Mesendoderm (in vitro differentiated cells): ENCODE data around the gene PEPD.

ENCODE experiments used
- DNase-seq: peaks from one replicate; pipeline ENCODE4 v3.0.0; 2013
- H2AK5ac ChIP-seq: 2 replicates; pipeline ENCODE4 v1.6.1; 2013; ENCODE audit warnings: low read length, inconsistent platforms
- H2BK120ac ChIP-seq: 2 replicates; pipeline ENCODE4 v1.6.1; 2013; ENCODE audit warnings: low read depth, mild to moderate bottlenecking, low read length, moderate library complexity, mixed read lengths
- H2BK15ac ChIP-seq: replicated peaks from 2 replicates; pipeline ENCODE4 v1.6.1; 2013; ENCODE audit warnings: low read depth, mild to moderate bottlenecking, moderate library complexity
- H2BK5ac ChIP-seq: 2 replicates; pipeline ENCODE4 v1.6.1; 2013; ENCODE audit warnings: low read length, inconsistent platforms
- H3K18ac ChIP-seq: 2 replicates; pipeline ENCODE4 v1.6.1; 2013; ENCODE audit warnings: mild to moderate bottlenecking, low read length, mixed read lengths
- H3K23ac ChIP-seq: one replicate; pipeline ENCODE4 v1.6.1; 2013; ENCODE audit warnings: low read length
- H3K27ac ChIP-seq: 2 replicates; pipeline ENCODE4 v1.5.1; 2013; ENCODE audit warnings: low read depth, mild to moderate bottlenecking, inconsistent platforms, low read length, moderate library complexity
- H3K27me3 ChIP-seq: 2 replicates; pipeline ENCODE4 v1.6.1; 2013; ENCODE audit warnings: low read length, control low read depth, mild to moderate bottlenecking, inconsistent platforms; ENCODE audit not compliant: insufficient read depth, poor library complexity
- H3K36me3 ChIP-seq: 2 replicates; pipeline ENCODE4 v1.6.1; 2013; ENCODE audit warnings: low read length, inconsistent platforms; ENCODE audit not compliant: control insufficient read depth, insufficient read depth
- H3K4ac ChIP-seq: one replicate; pipeline ENCODE4 v1.6.1; 2013; ENCODE audit warnings: low read depth, mild to moderate bottlenecking, low read length, moderate library complexity
- H3K4me1 ChIP-seq: 2 replicates; pipeline ENCODE4 v1.6.1; 2013; ENCODE audit warnings: low read depth, low read length, inconsistent platforms; ENCODE audit not compliant: control insufficient read depth
- H3K4me2 ChIP-seq: 2 replicates; pipeline ENCODE4 v1.6.1; 2013; ENCODE audit warnings: low read length
- H3K4me3 ChIP-seq: 2 replicates; pipeline ENCODE4 v1.5.1; 2013; ENCODE audit warnings: mild to moderate bottlenecking, low read length
- H3K56ac ChIP-seq: one replicate; pipeline ENCODE4 v1.6.1; 2013; ENCODE audit warnings: low read length
- H3K79me1 ChIP-seq: 2 replicates; pipeline ENCODE4 v1.6.1; 2013; ENCODE audit warnings: low read length, inconsistent platforms
- H3K79me2 ChIP-seq: 2 replicates; pipeline ENCODE4 v1.6.1; 2013; ENCODE audit warnings: mild to moderate bottlenecking, low read length; ENCODE audit not compliant: control insufficient read depth, insufficient read depth
- H3K9ac ChIP-seq: 2 replicates; pipeline ENCODE4 v1.6.1; 2013; ENCODE audit warnings: low read length, inconsistent platforms
- H4K5ac ChIP-seq: one replicate; pipeline ENCODE4 v1.6.1; 2013; ENCODE audit warnings: low read length
- H4K8ac ChIP-seq: one replicate; pipeline ENCODE4 v1.6.1; 2013; ENCODE audit warnings: low read depth, mild to moderate bottlenecking, control low read depth, low read length, moderate library complexity
- WGBS: extraction: QIAGEN DNeasy Blood & Tissue Kit; methylation state at CpG from one replicate; pipeline ENCODE4 v1.1.7; 2013; ENCODE audit warnings: low lambda C conversion rate, missing lambda C conversion rate; ENCODE audit not compliant: insufficient coverage; ENCODE audit errors: extremely low coverage; 5-methylcytosine and 5-hydroxymethylcytosine counted together

PEPD gene

DNA sequence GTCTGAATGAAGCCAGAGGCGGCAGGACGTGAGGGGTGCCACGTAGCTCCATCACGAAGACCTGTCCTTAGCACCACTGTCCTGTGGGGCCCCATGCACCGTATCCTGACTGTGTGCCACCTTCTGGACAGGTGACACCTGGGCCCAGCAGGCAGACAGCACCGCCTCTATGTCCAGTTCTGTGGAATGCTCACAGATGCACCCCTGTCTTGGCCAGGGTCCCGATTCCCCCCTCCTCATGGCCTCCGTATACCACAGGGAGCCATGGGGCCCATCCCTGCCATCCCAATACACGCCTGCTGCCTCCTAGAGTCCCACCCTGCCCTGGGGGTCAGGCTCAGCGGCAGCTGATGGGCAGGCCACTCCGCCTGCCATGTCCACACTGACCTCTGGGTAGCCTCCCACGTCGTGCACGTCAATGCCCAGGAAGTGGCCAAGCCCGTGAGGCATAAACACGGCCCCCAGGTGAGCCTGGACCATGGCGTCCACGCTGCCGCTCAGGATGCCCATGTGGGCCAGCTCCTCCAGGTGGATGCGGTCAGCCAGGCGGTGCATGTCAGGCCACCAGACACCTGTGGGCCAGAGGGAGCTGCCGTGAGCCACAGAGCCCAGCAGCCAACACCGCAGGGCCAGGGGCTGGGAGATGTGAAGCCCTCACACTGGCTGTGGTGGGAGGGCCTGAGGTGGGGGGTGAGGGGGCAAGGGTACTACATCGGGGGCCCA, 130.5 kb downstream of the PEPD start:
- Histone ChIP-seq H2AK5ac (no peak overlapping the region), H3K4me2 (no peak overlapping the region), H4K8ac (no peak overlapping the region), H3K4me1 (no peaks in the 10 kb centered on the region), H2BK120ac (no peak overlapping the region), H2BK5ac (no peak overlapping the region), H3K18ac (no peak overlapping the region), H3K27me3 (no peaks in the 10 kb centered on the region), H3K4ac (no peak overlapping the region), H3K36me3 (no peaks in the 10 kb centered on the region), H3K79me1 (no peaks in the 10 kb centered on the region), H4K5ac (no peak overlapping the region), H2BK15ac (no peak overlapping the region), H3K4me3 (no peak overlapping the region), H3K56ac (no peak overlapping the region), H3K23ac (no peak overlapping the region), H3K27ac (no peak overlapping the region), H3K79me2 (no peaks in the 10 kb centered on the region), H3K9ac (no peak overlapping the region)
- WGBS, result no CpG with 5 or more reads among the region's 24 CpGs
- no peak for DNase-seq

DNA sequence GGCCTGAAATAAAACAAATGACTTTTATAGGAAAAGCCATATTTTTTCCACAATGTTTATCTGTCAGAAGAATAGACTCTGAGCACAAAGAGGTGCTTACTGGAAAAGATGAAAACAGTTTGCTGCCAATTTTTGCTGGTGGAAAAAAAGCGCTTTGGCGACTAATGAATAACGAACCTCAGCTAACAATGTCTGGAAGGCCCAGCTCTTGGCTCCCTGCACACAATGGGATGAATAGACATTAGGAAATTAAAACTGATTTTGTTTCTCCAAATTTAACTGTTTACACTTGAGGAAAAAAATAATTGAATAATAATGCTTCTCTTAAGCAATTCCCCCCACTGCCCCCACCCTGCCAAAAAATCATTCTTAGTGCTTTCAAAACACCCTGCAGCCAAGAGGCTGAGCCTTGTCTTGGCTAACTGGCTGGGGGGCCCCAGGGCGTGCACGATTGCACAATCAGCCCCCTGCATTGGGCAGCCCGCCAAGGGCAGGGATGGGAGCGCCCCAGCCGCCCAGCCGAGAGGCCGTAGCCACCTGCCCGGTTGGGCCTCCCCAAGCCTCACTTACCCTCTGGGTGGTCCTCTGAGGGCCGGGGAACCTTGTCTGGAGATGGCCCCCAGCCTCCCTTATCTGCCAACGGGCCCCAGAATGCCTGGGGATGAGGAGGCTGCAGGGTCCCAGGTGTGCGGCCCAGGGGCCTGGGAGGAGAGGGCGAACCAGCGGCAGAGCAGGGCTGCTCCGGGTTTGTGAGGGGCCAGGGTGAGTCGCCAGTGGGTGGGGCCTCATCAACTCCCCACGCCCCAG, 131.3 kb downstream of the PEPD start:
- H3K79me1 ChIP-seq, result peaks cover 4% of the 10 kb centered on the region
- no peaks in the 10 kb centered on the region for H3K36me3 ChIP-seq
- H3K4me2 ChIP-seq, result no peak overlapping the region
- no peak overlapping the region for H3K27ac ChIP-seq
- no peak overlapping the region for H3K9ac ChIP-seq
- no peak overlapping the region for H3K18ac ChIP-seq
- whole genome bisulfite sequencing, result no CpG with 5 or more reads among the region's 19 CpGs
- H3K4ac ChIP-seq, result no peak overlapping the region
- no peak overlapping the region for H3K4me3 ChIP-seq
- no peak overlapping the region for H2AK5ac ChIP-seq
- no peak for DNase-seq
- H3K27me3 ChIP-seq, result no peaks in the 10 kb centered on the region
- H2BK120ac ChIP-seq, result no peak overlapping the region
- H3K79me2 ChIP-seq, result no peaks in the 10 kb centered on the region
- H2BK5ac ChIP-seq, result no peak overlapping the region
- no peak overlapping the region for H3K56ac ChIP-seq
- H4K5ac ChIP-seq, result no peak overlapping the region
- H2BK15ac ChIP-seq, result no peak overlapping the region
- no peaks in the 10 kb centered on the region for H3K4me1 ChIP-seq
- no peak overlapping the region for H3K23ac ChIP-seq
- H4K8ac ChIP-seq, result no peak overlapping the region

DNA sequence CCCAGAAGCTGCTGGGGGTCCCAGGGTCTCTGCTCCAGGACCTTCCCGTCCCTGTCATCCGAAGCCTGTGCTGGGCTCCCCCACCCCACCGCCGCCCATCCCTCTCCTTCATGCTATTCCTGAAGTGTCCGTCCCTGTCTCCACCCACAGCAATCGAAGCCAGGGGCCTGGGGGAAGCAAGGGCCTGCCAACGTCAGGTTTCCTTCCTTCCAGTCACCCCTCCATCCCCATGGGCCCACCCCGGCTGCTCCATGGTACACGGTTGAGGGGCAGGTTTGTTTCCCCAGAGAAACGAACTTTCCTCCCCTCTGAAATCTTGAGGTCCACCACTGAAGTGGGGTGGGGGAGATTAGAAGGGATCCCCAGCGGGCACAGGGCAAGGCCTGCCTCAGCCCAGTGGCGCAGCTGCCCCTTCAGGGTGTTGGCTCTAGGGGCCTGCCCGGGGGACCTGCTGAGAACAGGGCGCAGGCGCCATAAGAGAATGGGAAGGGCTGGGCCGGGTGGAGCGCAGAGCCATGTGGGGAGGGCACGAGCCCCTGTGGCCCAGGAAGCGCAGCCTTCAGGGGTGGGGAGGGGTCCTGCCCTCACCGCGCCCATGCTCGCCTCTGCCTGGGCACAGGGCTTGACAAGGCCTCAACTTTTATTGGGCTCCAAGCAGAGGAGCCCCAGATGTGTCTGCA, 132.0 kb downstream of the PEPD start:
- Histone ChIP-seq H4K8ac (no peak overlapping the region), H2BK120ac (no peak overlapping the region), H2BK5ac (no peak overlapping the region), H3K79me1 (peaks cover 4% of the 10 kb centered on the region), H2AK5ac (no peak overlapping the region), H3K4ac (no peak overlapping the region), H3K18ac (no peak overlapping the region), H3K4me2 (no peak overlapping the region), H2BK15ac (no peak overlapping the region), H3K4me1 (no peaks in the 10 kb centered on the region), H4K5ac (no peak overlapping the region), H3K27me3 (no peaks in the 10 kb centered on the region), H3K36me3 (no peaks in the 10 kb centered on the region), H3K27ac (no peak overlapping the region), H3K56ac (no peak overlapping the region), H3K4me3 (no peak overlapping the region), H3K79me2 (peaks cover 2% of the 10 kb centered on the region), H3K23ac (no peak overlapping the region), H3K9ac (no peak overlapping the region)
- no peak for DNase-seq
- WGBS, result no CpG with 5 or more reads among the region's 22 CpGs

DNA sequence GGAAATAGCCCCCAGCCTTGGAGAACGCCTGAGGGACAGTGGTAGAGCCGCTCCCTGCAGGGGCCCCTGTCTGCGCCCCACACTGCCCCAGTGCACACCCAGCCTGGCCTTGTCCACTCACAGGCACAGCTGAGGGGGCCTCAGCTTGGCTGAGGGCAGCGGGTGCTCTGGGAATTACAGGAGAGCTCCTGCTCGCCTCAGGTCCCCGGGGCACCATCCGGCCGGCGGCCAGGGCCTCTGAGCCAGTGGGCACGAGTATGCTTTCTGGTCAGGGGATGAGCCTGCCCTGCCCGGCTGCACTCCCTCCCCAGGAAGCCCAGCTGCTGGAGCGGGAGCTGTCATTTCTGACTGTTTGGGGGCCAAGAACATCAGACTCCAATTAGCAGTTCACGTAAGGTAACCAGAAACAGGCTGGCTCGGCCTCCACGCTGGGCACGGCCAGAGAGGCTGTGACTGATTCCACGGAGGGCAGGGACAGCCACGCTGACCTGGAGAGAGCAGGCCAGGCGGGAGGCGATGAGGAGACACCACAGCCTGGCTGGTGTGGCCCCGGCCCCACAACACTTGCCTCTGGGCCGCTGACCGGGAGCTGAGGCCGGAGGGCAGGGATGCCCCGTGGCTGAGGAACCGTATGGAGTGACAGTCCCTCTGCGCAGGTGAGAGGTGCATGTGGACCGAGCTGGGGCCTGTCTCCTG, 132.7 kb downstream of the PEPD start:
- Histone ChIP-seq H3K4me2 (no peak overlapping the region), H2BK15ac (no peak overlapping the region), H3K79me1 (peaks cover 4% of the 10 kb centered on the region), H3K4ac (no peak overlapping the region), H3K36me3 (no peaks in the 10 kb centered on the region), H3K79me2 (peaks cover 2% of the 10 kb centered on the region), H2AK5ac (no peak overlapping the region), H4K5ac (no peak overlapping the region), H4K8ac (no peak overlapping the region), H2BK5ac (no peak overlapping the region), H3K9ac (no peak overlapping the region), H3K27ac (no peak overlapping the region), H3K56ac (no peak overlapping the region), H3K23ac (no peak overlapping the region), H3K4me3 (no peak overlapping the region), H3K18ac (no peak overlapping the region), H3K4me1 (no peaks in the 10 kb centered on the region), H3K27me3 (no peaks in the 10 kb centered on the region), H2BK120ac (no peak overlapping the region)
- no peak for DNase-seq
- WGBS, result no CpG with 5 or more reads among the region's 28 CpGs

GRCh38 chr19:33388231-33388724, 133.3 kb downstream of the PEPD start:
- Histone ChIP-seq H3K4me3 (no peak overlapping the region), H2BK15ac (no peak overlapping the region), H3K56ac (no peak overlapping the region), H3K36me3 (no peaks in the 10 kb centered on the region), H2AK5ac (no peak overlapping the region), H2BK120ac (no peak overlapping the region), H3K79me2 (peaks cover 2% of the 10 kb centered on the region), H4K8ac (no peak overlapping the region), H3K18ac (no peak overlapping the region), H3K79me1 (peaks cover 7% of the 10 kb centered on the region), H3K4ac (no peak overlapping the region), H2BK5ac (no peak overlapping the region), H3K4me2 (no peak overlapping the region), H3K9ac (no peak overlapping the region), H3K27me3 (no peaks in the 10 kb centered on the region), H3K27ac (no peak overlapping the region), H3K4me1 (no peaks in the 10 kb centered on the region), H3K23ac (no peak overlapping the region), H4K5ac (no peak overlapping the region)
- no CpG with 5 or more reads among the region's 13 CpGs for WGBS
- no peak for DNase-seq
